Mucosa of descending colon (tissue), 3 donors: ENCODE results near the gene GPD1L. TPM values are rescaled to one million over a fixed set of nuclear protein-coding genes. Genes with fewer than 3 reads are reported as not detected.

Source experiments
- ATAC-seq: fragments of 200-7000 bp; cut with Tn5 transposase; one replicate; pipeline ENCODE4 v1.9.1; 2020; ENCODE audit warnings: mild to moderate bottlenecking, moderate library complexity
- DNase-seq, 3 donors: peaks; one replicate each; pipeline ENCODE4 v3.0.0-alpha.2; 2020
- H3K36me3 ChIP-seq: fragments of 200-600 bp; one replicate; pipeline ENCODE4 v1.8.0; 2021; ENCODE audit warnings: low read depth, mild to moderate bottlenecking
- H3K4me1 ChIP-seq: fragments of 200-600 bp; one replicate; pipeline ENCODE4 v1.8.0; 2021; ENCODE audit warnings: low read depth, mild to moderate bottlenecking
- H3K4me3 ChIP-seq: fragments of 200-600 bp; one replicate; pipeline ENCODE4 v1.8.0; 2021; ENCODE audit warnings: mild to moderate bottlenecking
- H3K9me3 ChIP-seq: fragments of 200-600 bp; one replicate; pipeline ENCODE4 v1.8.0; 2021; ENCODE audit warnings: mild to moderate bottlenecking
- CTCF ChIP-seq: fragments of 200-600 bp; IDR thresholded peaks from one replicate; pipeline ENCODE4 v1.8.0; 2022; ENCODE audit warnings: antibody characterized with exemption, mild to moderate bottlenecking
- intact Hi-C, 2 donors: fragments of 100-400 bp; cut with DNase I in 1 of 2; cut with micrococcal nuclease in 1 of 2; formaldehyde crosslinking; loops; one replicate each; pipeline versions ENCODE4 v1.11.0 to v1.11.1; 2022; cut with DNase I, micrococcal nuclease
- total RNA-seq, 3 donors: library from RNA; stranded (reverse); fragmentation: NEBNext Ultra II Directional in 2 of 3; extraction: Animal tissue kit (Norgen Biotek cat#: 25700) in 2 of 3; gene quantifications; one replicate each; pipeline versions ENCODE4 v1.2.1 to v1.2.4, GENCODE V29; 2021 to 2023
- donor health status: DM: no; HTN: no; CAD: no; lungs with moderate emphysema.
- donor health status: DM: no; HTN: no; CAD: no.
- donor health status: DM: no; HTN: yes; CAD: no.

The GPD1L gene
- total RNA-seq, 3 donors from 2014 or later = 57.6 to 122 (median 72.1) TPM

- Histone ChIP-seq H3K36me3 (no peaks in the 10 kb centered on the region), H3K4me3 (no peak overlapping the region), H3K9me3 (no peaks in the 10 kb centered on the region), H3K4me1 (peaks cover 14% of the 10 kb centered on the region)
- DNase-seq = no peak
- intact Hi-C loops = no loop called here
- TF ChIP-seq CTCF = no peak
- no peak for ATAC-seq
These were observed 17.2 kb downstream of the GPD1L start for GRCh38 chr3:32123620-32124019.

- no peak for ATAC-seq
- Histone ChIP-seq H3K4me1 (peaks cover 9% of the 10 kb centered on the region), H3K4me3 (no peak overlapping the region), H3K9me3 (no peaks in the 10 kb centered on the region), H3K36me3 (no peaks in the 10 kb centered on the region)
- intact Hi-C loops = no loop called here
- no peak for DNase-seq
- no peak for TF ChIP-seq CTCF
These were observed 18.6 kb downstream of the GPD1L start for GRCh38 chr3:32125012-32125411.

GRCh38 chr3:32126305-32127015 lies 20.0 kb downstream of the GPD1L start:
- no peak for ATAC-seq

GRCh38 chr3:32127219-32127826 lies 20.9 kb downstream of the GPD1L start:
- no peak overlapping the region for H3K4me3 ChIP-seq
- ATAC-seq (no peak), DNase-seq (no peak)
- intact Hi-C loops = no loop called here
- TF ChIP-seq CTCF = no peak
- no peaks in the 10 kb centered on the region for H3K9me3 ChIP-seq
- H3K36me3 ChIP-seq = no peaks in the 10 kb centered on the region
- H3K4me1 ChIP-seq = no peaks in the 10 kb centered on the region

More at GRCh38 chr3:32126305-32127015, 20.0 kb downstream of the GPD1L start:
- intact Hi-C loops = no loop called here
- no peaks in the 10 kb centered on the region for H3K36me3 ChIP-seq
- no peaks in the 10 kb centered on the region for H3K4me1 ChIP-seq
- no peak for DNase-seq
- no peak for TF ChIP-seq CTCF
- H3K4me3 ChIP-seq = no peak overlapping the region
- no peaks in the 10 kb centered on the region for H3K9me3 ChIP-seq

- intact Hi-C loops = no loop called here
- H3K36me3 ChIP-seq = no peaks in the 10 kb centered on the region
- no peak for TF ChIP-seq CTCF
- DNase-seq (no peak), ATAC-seq (no peak)
- no peaks in the 10 kb centered on the region for H3K4me1 ChIP-seq
- H3K4me3 ChIP-seq = no peak overlapping the region
- H3K9me3 ChIP-seq = no peaks in the 10 kb centered on the region
These were observed 22.5 kb downstream of the GPD1L start for GRCh38 chr3:32128936-32129335.
